COLO668 (cell line): ENCODE data around the gene PTGIR.
"Not testable (repeated sequence)": the region's sequence is repeated elsewhere in the genome, so short reads cannot be mapped to it uniquely, and the experiment has no call there.

Experiments
- DNase-seq: peaks from one replicate; lab custom pipeline; 2025; ENCODE audit not compliant: unreplicated experiment; lab: John Stamatoyannopoulos, UW

PTGIR gene

DNA sequence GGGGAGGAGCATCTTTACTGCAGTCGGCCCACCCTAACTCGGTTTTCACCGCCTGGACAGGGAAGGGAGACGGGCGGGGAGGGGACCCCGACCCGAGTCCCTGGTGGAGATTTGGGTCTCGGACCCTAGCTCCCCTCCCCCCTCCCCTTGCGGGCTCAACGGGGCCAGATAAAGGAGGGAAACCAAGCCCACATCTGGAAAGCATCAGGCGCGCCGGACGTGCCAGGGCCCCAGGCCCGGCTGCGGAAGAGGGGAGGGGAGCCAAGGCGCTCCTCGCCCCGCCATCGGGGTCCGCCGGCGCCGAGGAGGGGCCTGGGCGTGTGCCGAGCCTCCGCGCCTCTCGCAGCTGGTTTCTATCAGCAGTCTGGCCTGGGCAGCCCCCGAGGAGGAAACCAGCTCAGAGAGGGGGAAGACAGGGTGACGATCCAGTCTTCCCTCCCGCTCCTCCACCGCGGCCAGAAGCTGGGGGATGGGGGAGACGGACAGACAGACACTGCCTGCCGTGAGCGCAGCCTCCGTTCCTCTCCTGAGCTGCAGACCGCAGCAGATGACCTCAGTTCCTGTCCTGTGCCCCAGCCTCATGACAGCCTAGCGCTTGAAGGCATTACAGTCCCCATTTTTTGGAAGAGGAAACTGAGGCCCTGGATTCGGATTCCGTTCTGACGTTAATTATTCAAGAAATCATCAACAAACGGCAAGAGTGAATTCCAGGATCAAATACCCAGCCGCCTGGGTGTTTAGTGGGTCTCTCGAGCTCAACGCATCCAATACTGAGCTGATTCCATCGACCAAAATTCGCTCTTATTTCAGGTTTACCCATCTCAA, 14.7 kb upstream of the PTGIR start:
- peak; percentile 10 for DNase-seq

DNA sequence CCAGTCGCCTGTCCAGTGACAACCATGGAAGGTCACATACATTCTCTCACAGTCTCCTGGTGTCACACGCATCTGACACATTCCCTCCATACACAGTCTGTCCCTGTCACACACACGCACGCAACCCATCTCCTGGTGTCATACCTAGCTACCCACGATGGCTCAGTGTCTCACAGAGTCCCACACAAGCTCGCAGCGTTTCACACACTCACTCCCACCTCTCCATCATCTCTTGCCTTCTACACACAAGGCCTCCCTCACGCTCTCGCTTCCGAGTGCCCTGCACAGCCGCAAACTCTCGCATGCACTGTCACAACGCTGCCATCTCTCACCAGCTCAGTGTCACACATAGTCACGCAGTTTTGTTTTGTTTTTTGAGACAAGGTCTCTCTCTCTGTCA, 12.3 kb upstream of the PTGIR start:
- DNase-seq, result no peak

DNA sequence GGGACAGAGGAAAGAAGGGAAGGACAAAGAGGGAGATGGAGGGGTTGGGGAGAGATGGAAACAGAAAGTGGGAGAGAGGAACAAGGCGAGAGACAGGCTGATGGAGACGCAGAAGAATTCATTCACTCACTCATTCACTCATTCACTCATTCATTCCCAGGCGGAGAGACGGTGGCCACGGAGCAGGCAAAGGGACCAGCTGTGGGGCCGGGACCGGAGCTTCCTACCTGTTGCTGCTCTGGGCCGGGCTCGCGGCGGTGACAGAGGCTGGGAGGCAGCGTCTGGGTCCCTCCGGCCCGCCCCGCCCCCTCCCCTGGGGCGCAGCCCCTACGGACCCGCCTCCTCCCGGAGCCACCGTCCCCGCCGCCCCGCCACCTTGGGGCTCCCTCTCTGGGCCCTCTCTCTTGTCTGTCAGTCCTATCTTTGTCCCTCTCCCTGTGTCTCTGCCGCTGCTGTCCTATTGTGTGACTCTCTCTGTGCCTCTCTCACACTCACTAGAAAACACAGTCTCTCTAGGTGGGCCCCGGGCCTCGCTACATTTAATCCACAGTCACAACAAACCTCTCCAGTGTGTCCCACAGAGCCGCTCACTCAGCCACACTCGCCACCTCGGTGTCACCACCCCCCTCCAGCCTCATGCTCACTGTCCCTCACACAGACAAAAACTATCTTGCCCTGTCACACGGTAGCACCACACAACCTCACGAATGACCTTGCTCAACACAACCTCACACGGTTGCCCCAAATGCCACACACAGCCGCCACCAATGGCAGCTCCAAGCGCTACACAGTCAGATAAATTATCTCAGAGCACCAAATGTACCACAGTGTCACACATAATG, 11.3 kb upstream of the PTGIR start, which contains the start of gene GNG8:
Gene GNG8 (minus strand): TSS at position 283 of the 842 bp plus-strand sequence. CDS start 1,520 bp downstream, outside the sequence.
- no peak for DNase-seq

DNA sequence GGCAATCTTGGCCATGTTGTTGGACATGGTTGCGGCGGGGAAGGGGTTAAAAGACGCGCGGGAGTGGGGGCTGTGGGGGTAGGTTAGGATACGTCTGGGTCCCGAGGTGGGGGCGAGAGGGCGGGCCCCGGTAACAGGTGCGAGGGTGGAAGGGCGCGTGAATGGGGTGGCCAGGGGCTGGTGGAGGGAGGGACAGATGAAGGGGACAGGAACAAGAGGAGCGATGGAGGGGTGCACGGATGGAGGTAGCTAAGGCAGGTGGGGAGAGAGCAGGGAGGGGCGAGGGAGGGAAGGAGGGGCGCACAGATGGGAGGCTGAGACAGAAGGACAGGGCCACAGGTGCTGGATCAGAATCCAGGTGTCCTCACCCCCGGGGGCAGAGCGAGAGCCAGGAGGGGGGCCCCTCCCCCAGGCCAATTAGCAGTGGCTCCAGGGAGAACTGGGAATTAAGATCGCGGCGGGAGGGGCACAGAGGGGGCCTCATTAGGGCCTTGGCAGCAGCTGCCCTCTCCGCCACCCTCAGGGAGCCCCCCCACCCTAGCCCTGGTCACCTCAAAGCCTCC, 9.8 kb upstream of the PTGIR start:
- DNase-seq, result no peak

DNA sequence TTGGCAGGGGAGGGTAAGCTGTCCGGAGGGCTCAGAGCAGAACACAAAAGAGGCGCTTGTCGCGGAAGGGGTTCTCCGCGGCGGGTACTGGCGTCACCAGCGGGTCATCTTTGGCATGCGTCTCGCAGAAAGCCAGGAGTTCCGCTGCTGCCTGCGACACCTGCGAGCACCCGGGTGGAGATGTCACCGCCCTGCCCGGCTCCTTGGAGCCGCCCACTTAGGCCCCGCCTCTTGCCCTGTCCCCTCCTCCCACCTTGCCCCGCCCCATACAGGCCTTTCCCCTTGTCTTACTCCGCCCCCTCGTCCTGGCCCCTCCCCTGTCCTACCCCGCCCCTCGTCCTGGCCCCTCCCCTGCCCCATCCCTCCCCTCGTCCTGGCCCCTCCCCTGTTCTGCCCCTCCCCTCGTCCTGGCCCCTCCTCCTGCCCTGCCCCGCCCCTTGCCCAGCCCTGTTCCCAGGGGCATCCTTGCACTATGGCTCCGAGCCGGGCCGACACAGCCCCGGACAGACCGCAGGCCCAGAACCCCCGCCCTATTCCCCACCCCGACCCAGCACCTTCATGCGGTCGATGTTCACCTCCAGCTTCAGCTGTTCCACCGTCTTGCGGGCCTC, 9.3 kb upstream of the PTGIR start:
- DNase-seq, result peak; percentile 27

DNA sequence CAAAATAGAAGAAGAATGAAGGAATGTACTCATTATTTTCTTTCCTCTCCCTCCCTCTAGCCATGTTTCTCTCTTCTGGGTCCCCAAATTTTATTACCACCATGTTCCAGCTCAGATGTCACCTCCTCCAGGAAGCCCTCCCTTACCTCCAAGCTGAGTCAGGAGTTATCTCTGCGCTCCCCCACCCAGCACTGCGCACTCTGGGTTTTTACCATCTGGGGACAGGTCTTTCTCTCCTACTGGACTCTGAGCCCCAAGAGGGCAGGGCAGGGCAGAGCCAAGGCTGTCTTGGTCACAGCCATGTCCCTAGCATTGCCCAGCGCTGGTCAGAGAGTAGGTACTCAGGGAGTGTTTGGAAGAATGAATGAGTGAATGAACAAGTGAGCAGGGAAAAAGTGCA, 8.2 kb upstream of the PTGIR start:
- no peak for DNase-seq

DNA sequence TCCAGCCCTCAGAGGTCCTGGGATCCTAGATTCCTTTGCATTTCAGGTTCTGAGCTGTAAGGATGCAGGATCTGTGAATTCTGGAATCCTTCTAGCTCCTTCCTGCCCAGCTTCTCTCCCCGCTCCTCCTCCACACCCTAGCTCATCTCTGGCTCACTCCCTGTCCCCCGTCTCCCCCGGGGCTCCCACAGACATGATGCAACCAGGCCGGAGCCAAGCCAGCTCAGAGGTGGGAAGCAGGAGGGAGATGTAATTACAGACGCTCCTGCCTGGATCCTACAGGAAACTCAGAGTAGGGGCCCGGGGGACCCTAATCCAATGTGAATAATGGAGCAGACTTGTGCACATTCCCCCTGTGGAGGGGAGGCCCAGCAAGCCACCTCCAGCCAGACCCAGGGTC, 6.6 kb upstream of the PTGIR start:
- DNase-seq, result no peak

DNA sequence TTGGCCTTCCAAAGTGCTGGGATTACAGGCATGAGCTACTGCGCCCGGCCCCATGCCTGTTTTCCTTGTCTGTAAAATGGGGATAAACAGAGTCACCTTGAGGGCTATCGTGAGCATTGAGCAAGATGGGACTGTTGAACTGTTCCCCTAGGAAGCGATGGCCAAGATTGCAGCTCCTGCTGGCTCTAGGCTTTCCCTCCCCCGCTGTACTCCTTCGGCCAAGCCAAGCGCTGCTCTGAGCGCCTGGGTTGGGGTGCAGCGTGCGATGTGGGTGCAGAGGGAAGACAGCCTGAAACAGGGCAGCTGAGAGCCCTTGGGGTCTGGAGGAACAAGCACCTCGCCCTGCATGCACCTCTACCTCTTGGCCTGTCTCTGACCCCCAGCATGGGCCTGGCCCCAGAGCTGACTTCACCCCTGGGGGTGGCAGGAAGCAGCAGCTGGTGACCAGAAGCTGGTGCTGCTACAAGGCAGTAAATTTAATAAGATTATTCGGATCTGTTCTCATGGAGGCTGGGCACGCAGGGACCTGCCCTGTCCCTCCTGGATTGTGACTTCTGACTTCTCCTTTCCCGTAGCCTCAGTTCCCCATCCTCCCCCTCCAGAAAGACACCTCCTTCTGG, 5.8 kb upstream of the PTGIR start:
- no peak for DNase-seq

DNA sequence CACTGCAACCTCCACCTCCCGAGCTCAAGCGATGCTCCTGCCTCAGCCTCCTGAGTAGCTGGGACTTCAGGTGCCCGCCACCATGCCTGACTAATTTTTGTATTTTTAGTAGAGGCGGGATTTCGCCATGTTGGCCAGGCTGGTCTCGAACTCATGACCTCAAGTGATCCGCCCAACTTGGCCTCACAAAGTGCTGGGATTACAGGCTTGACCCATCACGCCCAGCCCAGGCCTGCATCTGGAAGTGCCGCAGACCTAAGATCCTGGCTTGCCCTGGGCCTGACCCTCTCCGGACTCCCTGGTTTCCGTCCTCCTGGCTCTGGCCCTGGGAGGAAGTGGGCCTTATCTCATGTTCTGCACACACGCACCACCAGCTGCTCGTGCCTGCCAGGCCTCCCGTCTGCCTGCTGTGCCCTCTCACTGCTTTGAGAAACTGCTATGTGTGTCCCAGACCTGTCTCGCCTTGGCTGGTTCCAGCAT, 4.7 kb upstream of the PTGIR start:
- no peak for DNase-seq

DNA sequence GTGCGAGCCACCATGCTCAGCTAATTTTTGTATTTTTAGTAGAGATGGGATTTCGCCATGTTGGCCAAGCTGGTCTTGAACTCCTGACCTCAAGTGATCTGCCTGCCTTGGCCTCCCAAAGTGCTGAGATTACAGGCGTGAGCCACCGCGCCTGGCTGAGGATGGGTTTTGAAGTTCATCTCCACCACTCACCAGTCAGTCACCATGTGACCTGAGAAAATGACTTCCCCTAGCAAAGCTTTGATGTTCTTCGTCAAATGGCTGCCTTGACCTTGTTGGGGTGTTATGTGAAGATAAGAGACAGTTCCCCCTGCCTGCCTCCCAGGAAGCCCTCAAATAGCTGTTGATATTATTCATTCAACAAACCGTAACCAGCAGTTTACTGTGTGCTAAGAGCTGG, 4.1 kb upstream of the PTGIR start:
- DNase-seq, result not testable (repeated sequence)

DNA sequence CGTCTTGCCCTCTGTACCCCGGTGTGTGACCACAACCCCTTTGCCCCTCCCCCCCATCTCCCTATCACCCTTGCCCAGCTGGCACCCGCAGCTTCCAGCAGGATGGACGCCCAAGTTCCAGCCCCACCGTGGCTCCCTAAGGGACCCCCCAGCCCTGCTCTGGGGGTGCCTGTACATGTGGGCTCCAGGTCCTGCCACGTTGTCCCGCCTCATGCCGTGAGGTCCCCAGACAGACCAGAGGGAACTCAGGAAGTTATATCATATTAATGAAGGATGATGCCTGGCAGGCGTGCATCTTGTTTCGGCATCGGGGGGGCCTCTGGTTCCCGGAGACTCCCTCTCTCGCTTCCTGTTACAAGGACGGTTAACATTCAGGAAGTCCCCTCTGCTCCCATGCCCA, 1.6 kb upstream of the PTGIR start:
- no peak for DNase-seq

DNA sequence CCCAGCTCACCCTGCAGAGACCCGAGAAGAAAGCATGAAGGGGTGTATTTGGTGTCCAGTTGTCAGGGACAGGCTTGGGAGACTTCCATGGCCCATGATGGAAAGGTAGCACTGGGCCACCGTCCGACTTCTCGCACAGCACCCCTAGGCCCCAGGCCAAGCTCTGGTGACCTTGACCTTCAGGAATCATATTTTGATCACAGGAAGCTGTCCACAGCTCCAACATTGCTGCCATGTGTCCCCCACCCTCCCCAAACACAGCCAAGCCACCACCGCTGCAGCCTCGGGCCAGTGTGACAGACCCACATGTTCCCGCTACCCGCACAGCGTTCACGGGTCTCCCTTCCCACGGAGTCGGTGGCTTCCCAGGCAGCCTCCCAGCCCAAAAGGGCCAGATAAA, 842 bp upstream of the PTGIR start:
- no peak for DNase-seq

DNA sequence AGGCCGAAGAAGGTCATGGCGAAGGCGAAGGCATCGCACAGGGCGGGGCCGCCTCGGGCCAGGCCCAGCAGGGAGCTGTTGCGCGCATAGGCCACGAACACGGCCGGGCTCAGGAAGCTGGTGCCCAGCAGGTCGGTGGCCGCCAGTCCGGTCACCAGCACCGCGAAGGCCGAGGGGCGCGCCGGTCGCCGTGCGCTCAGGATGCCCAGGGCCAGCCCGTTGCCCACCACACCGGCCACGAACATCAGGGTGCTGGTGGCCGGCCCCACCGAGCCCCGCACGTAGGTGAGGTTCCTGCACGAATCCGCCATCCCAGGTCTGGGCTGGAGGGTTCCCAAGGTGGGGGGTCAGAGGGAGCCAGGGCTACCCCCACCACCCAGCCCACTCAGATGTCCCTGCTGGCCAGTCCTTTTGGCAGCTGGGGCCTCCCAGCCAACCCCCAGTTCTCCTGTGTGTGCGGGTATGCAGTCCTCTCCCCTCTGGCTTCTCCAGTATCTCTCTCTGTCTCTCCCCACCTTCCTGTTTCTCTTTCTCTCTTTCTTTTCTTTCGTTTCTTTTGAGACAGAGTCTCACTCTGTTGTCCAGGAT, 880 bp downstream of the PTGIR start:
- no peak for DNase-seq

DNA sequence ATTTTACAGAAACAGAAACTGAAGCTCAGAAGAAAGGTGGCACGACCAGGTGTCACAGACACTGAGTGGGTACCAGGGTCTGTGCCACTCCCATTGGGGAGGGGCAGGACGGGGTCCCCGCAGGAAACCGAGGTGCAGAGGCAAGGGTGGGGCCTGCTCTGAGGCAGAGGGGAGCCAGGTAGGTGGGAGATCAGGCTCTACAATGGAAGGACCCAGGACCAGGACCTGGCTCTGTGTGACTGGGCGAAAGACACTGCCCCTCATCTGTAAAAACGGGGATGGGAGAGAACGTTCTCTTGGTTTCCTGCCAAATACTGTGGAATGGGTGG, 2.8 kb downstream of the PTGIR start:
- no peak for DNase-seq

DNA sequence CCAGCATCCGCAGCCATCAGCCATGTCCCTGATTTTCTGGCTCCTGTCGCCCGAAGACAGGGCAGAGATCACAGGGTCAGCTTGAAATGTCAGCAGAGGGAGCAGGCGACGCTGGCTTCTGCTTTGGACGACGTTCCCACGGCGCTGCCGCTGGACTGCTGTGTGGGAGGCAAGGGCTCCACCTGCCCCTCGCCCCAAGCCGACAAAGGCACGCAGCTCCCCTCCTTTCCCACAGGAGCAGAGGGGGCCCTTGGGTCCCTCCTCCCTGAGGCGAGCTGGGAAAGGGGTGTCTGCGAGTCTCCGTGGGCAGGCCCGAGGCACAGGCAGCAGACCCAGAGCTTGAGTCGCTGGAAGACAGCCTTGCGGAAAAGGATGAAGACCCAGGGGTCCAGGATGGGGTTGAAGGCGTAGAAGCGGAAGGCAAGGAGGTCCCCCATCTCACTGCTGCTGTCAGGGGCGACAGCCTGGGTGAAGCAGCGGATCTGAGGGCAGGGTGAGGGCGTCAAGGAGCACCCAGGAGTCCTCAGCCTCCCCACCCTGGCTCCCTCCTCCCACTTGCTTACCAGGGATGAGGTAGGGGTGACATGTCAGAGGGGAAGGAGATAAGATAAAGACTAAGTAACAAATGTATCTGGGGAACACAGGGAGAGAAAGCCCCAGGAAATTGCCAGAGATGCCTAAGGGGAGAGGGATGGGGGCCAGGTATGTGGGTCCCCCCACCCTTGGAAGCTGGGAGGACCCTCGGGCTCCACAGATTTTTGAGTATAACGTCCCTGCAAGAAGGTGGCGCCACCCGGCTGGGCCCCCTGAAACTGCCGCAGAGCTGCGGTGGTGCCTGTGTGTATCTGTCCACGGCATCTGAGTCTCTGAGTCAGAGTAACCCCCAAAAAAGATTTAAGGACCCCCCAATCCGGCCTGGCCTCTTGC, 3.4 kb downstream of the PTGIR start:
- no peak for DNase-seq

DNA sequence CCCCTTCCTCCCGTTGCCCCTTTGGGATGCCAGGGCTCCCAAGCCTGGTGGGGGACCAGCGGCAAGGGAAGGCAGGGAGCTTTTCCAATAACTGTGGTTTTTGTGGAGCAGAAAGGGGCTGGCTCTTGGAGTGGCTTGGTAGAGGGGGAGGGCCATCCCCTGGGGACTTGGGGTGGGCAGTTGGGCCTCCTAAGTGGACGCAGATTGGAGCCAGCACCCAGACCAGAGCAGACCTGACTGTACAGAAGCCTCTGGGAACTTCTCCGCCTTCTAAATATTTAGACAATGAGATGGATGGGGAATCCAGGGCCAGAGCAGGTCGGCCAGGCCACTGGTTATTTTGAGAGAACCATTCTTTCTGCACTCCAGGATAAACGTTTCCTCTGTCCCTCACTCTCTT, 4.2 kb downstream of the PTGIR start:
- no peak for DNase-seq

DNA sequence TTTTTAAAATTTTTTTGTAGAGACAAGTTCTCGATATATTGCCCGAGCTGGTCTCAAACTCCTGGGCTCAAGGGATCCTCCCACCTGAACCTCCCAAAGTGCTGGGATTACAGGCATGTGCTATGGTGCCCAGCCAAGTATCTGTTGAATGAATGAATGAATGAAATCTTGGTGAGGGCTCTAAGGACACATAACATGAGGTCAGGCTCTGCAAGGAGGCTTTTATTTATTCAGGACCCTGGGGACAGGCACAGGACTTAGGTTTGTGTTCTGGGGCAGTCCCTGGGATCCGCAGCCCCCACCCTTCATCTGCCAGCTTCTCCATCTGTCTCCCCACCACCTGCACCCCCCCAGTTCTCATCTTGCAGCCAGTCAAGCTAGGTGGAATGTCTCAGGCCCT, 4.6 kb downstream of the PTGIR start:
- DNase-seq, result no peak

DNA sequence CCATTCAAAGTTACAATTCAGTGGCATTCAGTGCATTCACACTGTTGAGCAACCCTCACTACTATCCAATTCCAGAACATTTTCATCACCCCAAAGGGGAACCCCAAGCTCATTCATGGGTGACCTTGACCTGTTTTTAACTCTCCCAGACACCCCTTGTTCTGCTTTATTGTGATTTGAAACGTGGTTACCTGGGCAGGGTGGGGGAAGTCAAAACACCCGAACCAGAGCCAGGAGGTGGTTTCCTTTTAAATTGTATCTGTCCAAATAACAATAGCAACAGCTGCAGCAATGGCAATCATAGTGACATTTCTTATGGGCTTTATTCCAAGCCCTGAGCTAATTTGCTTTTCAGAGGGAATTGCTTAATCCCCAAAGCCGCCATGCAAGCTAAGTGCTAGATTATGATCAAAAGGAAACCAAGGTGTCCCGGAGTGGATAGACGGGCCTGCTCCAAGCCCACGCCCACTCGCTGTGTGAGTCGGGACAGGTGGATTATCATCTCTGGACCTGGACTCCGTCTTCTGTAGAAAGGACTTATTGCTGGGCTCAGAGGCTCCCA, 6.1 kb downstream of the PTGIR start:
- no peak for DNase-seq

DNA sequence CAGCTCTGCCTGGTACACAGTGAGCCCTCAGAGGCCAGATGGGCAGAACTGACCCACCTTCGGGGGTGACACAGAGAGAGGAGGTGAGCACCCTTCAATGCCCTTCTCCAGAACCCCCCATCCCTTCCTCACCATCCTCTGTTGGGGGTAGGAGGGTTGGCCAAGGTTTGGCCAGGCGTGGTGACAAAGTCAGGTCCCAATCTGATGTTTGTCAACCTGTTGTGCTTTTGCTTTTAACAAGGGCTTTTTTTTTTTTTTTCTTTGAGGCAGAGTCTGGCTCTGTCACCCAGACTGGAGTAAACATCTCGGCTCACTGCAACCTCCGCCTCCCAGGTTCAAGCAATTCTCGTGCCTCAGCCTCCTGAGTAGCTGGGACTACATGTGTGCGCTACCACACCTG, 7.3 kb downstream of the PTGIR start:
- DNase-seq, result no peak
